HL-60 (cell line): ENCODE results near the gene DIP2C.

ENCODE experiments used
- GABPA ChIP-seq: IDR thresholded peaks from 2 replicates; pipeline ENCODE4 v1.6.1; 2012; ENCODE audit warnings: low read depth
- POLR2AphosphoS5 ChIP-seq: IDR thresholded peaks from 2 replicates; pipeline ENCODE4 v1.6.1; 2012; ENCODE audit warnings: low read depth
- SPI1 ChIP-seq: IDR thresholded peaks from 2 replicates; pipeline ENCODE4 v1.6.1; 2012; ENCODE audit warnings: low read depth, mild to moderate bottlenecking, borderline replicate concordance
- TF ChIP-seq, protein P1 (sequence below): IDR thresholded peaks from one replicate; pipeline ENCODE4 v1.5.1; 2011; ENCODE audit warnings: low read length, control low read depth, inconsistent platforms; ENCODE audit not compliant: insufficient read depth
- TF ChIP-seq, protein P2 (sequence below): IDR thresholded peaks from 2 replicates; pipeline ENCODE4 v1.6.1; 2012; ENCODE audit warnings: low read depth; ENCODE audit not compliant: insufficient replicate concordance

- TF ChIP-seq, protein P1, sequence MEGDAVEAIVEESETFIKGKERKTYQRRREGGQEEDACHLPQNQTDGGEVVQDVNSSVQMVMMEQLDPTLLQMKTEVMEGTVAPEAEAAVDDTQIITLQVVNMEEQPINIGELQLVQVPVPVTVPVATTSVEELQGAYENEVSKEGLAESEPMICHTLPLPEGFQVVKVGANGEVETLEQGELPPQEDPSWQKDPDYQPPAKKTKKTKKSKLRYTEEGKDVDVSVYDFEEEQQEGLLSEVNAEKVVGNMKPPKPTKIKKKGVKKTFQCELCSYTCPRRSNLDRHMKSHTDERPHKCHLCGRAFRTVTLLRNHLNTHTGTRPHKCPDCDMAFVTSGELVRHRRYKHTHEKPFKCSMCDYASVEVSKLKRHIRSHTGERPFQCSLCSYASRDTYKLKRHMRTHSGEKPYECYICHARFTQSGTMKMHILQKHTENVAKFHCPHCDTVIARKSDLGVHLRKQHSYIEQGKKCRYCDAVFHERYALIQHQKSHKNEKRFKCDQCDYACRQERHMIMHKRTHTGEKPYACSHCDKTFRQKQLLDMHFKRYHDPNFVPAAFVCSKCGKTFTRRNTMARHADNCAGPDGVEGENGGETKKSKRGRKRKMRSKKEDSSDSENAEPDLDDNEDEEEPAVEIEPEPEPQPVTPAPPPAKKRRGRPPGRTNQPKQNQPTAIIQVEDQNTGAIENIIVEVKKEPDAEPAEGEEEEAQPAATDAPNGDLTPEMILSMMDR = no peak
- no peak for TF ChIP-seq POLR2AphosphoS5
- TF ChIP-seq GABPA = no peak
- TF ChIP-seq, protein P2, sequence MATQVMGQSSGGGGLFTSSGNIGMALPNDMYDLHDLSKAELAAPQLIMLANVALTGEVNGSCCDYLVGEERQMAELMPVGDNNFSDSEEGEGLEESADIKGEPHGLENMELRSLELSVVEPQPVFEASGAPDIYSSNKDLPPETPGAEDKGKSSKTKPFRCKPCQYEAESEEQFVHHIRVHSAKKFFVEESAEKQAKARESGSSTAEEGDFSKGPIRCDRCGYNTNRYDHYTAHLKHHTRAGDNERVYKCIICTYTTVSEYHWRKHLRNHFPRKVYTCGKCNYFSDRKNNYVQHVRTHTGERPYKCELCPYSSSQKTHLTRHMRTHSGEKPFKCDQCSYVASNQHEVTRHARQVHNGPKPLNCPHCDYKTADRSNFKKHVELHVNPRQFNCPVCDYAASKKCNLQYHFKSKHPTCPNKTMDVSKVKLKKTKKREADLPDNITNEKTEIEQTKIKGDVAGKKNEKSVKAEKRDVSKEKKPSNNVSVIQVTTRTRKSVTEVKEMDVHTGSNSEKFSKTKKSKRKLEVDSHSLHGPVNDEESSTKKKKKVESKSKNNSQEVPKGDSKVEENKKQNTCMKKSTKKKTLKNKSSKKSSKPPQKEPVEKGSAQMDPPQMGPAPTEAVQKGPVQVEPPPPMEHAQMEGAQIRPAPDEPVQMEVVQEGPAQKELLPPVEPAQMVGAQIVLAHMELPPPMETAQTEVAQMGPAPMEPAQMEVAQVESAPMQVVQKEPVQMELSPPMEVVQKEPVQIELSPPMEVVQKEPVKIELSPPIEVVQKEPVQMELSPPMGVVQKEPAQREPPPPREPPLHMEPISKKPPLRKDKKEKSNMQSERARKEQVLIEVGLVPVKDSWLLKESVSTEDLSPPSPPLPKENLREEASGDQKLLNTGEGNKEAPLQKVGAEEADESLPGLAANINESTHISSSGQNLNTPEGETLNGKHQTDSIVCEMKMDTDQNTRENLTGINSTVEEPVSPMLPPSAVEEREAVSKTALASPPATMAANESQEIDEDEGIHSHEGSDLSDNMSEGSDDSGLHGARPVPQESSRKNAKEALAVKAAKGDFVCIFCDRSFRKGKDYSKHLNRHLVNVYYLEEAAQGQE = no peak
- no peak for TF ChIP-seq SPI1
These were observed 235.8 kb downstream of the DIP2C start for GRCh38 chr10:453647-454046.
